IPS-18c (cell line): ENCODE measurements around the gene ZNF524.

ENCODE experiments used
- H3K4me3 ChIP-seq: 2 replicates; pipeline ENCODE4 v1.7.0; 2013; ENCODE audit warnings: low read depth, mild to moderate bottlenecking, low read length, moderate library complexity; ENCODE audit not compliant: insufficient read depth
- H3K9me3 ChIP-seq: one replicate; pipeline ENCODE4 v1.6.1; 2013; ENCODE audit warnings: mild to moderate bottlenecking, low read length, moderate library complexity; ENCODE audit not compliant: control insufficient read depth, insufficient read depth

ZNF524 gene

DNA sequence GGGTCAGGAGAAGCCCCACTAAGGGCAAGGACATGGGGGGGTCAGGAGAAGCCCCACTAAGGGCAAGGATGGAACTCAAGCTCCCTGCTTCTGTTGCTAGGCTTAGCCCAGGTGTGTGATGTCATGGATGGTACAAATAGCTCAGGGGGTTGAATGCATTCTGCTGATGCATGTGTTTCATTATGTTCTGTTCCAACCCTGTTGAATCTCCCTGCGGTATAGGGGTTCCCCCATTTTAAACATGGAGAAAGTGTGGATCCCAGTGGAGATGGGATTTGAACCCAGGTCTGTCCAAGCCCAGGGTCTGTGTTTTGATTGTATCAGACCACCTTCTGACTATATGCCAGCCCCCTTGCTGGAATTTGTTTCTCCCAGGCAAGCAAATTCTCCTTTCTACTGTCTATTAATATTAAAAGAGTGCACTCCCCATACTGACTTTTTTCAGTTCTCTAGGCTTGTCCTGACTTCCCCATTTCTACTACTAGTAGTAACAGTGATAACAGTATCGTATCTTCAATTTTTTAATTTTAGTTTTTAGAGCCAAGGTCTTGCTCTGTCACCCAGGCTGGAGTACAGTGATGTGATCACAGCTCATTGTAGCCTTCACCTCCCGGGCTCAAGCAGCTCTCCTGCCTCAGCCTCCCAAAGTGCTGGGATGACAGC, 12.0 kb downstream of the ZNF524 start:
- Histone ChIP-seq H3K4me3 (no peak overlapping the region), H3K9me3 (no peaks in the 10 kb centered on the region)

DNA sequence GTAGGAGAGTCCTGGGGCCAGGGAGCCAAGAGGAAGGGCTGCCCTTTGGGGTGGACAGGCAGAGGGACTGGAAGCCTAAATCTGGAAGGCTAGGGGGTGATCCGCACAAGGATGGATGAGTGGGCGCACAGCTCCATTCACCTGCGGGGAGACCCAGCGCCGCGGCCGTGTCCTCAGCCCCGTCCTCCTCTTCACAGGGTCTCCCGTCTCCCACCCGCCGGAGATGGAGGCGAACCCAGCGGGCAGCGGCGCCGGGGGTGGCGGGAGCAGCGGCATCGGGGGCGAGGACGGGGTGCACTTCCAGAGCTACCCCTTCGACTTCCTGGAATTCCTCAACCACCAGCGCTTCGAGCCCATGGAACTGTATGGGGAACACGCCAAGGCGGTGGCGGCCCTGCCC, 13.3 kb downstream of the ZNF524 start:
- Histone ChIP-seq H3K4me3 (no peak overlapping the region), H3K9me3 (peaks cover 3% of the 10 kb centered on the region)

DNA sequence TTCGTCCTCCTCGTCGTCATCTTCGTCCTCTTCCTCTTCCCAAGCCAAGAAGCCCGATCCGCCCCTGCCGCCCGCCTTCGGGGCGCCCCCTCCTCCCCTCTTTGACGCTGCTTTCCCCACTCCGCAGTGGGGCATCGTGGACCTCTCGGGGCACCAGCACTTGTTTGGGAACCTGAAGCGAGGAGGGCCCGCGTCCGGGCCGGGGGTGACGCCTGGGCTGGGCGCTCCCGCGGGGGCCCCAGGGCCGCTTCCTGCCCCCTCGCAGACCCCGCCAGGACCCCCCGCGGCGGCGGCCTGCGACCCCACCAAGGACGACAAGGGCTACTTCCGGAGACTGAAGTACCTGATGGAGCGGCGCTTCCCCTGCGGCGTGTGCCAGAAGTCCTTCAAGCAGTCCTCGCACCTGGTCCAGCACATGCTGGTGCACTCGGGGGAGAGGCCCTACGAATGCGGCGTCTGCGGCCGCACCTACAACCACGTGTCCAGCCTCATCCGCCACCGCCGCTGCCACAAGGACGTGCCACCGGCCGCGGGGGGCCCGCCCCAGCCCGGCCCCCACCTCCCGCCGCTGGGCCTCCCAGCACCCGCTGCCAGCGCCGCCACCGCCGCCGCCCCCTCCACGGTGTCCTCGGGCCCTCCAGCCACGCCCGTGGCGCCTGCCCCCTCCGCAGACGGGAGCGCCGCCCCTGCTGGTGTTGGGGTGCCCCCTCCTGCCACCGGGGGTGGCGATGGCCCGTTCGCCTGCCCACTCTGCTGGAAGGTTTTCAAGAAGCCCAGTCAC, 14.0 kb downstream of the ZNF524 start:
- Histone ChIP-seq H3K4me3 (no peak overlapping the region), H3K9me3 (peaks cover 3% of the 10 kb centered on the region)

DNA sequence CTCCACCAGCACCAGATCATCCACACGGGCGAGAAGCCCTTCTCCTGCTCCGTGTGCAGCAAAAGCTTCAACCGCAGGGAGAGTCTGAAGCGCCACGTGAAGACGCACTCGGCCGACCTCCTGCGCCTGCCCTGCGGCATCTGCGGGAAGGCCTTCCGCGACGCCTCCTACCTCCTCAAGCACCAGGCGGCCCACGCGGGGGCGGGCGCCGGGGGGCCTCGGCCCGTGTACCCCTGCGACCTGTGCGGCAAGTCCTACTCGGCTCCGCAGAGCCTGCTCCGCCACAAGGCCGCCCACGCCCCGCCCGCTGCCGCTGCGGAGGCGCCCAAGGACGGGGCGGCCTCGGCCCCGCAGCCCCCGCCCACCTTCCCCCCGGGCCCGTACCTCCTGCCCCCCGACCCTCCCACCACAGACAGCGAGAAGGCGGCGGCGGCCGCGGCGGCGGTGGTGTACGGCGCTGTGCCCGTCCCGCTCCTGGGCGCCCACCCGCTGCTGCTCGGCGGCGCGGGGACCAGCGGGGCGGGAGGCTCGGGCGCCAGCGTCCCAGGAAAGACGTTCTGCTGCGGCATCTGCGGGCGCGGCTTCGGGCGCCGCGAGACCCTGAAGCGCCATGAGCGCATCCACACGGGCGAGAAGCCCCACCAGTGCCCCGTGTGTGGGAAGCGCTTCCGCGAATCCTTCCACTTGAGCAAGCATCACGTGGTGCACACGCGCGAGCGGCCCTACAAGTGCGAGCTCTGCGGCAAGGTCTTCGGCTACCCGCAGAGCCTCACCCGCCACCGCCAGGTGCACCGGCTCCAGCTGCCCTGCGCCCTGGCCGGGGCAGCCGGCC, 14.8 kb downstream of the ZNF524 start:
- Histone ChIP-seq H3K9me3 (peaks cover 3% of the 10 kb centered on the region), H3K4me3 (no peak overlapping the region)

DNA sequence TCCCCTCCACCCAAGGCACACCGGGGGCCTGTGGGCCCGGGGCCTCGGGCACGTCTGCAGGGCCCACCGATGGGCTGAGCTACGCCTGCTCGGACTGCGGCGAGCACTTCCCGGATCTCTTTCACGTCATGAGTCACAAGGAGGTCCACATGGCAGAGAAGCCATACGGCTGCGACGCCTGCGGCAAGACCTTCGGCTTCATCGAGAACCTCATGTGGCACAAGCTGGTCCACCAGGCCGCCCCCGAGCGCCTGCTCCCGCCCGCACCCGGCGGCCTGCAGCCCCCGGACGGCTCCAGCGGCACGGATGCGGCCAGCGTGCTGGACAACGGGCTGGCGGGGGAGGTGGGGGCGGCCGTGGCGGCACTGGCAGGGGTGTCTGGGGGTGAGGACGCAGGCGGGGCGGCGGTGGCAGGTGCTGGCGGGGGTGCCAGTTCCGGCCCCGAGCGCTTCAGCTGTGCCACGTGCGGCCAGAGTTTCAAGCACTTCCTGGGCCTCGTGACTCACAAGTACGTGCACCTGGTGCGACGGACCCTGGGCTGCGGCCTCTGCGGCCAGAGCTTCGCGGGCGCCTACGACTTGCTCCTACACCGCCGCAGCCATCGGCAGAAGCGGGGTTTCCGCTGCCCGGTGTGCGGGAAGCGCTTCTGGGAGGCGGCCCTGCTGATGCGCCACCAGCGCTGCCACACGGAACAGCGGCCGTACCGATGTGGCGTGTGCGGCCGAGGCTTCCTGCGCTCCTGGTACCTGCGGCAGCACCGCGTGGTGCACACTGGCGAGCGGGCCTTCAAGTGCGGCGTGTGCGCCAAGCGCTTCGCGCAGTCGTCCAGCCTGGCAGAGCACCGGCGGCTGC, 15.7 kb downstream of the ZNF524 start:
- Histone ChIP-seq H3K9me3 (peaks cover 3% of the 10 kb centered on the region), H3K4me3 (no peak overlapping the region)

DNA sequence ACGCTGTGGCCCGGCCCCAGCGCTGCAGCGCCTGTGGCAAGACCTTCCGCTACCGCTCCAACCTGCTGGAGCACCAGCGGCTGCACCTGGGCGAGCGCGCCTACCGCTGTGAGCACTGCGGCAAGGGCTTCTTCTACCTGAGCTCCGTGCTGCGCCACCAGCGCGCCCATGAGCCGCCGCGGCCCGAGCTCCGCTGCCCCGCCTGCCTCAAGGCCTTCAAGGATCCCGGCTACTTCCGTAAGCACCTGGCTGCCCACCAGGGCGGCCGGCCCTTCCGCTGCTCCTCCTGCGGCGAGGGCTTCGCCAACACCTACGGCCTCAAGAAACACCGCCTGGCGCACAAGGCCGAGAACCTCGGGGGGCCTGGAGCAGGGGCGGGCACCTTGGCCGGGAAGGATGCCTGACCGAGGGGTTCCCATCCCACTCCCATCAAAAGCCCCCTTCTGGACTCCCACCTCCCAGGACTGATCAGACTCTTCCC, 16.3 kb downstream of the ZNF524 start:
- Histone ChIP-seq H3K9me3 (peaks cover 3% of the 10 kb centered on the region), H3K4me3 (no peak overlapping the region)

DNA sequence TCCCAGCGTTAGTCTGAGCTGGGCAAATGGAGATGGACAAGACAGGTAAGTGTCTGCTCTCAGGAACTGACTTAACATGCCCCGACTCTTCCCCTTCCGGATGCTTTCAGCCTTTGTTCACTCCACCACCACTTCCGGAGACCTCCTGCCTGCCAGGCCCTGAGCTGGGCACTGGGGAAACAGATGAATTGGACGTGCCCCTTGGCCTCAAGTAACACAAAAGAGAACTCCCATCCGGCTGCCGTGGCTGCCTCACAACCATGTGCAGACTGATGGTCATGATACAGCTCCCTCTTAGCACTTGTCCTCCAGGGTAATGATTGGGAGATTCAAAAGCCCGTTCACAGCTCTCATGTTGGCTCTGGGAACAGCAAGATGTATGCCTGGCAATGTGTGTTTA, 17.3 kb downstream of the ZNF524 start:
- H3K4me3 ChIP-seq = no peak overlapping the region
- peaks cover 3% of the 10 kb centered on the region for H3K9me3 ChIP-seq

DNA sequence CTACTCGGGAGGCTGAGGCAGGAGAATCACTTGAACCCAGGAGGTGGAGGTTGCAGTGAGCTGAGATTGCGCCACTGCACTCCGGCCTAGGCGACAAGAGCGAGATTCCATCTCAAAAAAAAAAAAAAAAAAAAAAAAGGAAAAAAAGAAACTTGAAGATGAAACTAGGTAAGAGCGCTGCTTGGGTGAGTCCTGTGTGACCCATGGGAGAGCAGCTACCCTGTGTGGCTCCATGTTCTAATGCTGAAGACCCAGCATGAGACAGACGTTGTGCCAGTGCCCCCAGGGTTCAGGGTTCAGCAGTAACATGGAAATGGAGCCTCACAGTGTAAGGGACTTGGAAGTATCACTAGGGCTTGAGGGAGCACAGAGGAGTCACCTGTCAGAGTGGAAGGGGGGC, 18.3 kb downstream of the ZNF524 start:
- peaks cover 3% of the 10 kb centered on the region for H3K9me3 ChIP-seq
- H3K4me3 ChIP-seq = no peak overlapping the region

DNA sequence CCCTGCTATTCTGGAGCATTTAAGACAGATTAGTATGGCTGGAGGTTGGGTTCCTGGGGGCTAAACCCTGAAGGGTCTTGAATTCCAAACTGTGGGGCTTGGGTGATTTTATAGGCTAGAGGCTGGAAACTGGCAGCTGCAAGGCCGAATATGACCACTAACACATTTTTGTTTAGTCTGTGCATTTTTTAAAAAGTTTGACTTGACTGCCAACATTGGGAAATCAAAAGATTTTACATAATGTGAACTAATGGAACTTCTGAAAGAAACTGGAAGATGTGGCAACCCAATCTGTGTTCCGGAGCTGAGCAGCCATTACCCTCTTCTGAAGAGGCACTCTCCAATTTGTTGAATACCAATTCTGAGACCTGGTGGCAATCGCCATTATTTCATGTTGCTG, 19.2 kb downstream of the ZNF524 start:
- Histone ChIP-seq H3K4me3 (no peak overlapping the region), H3K9me3 (peaks cover 3% of the 10 kb centered on the region)

DNA sequence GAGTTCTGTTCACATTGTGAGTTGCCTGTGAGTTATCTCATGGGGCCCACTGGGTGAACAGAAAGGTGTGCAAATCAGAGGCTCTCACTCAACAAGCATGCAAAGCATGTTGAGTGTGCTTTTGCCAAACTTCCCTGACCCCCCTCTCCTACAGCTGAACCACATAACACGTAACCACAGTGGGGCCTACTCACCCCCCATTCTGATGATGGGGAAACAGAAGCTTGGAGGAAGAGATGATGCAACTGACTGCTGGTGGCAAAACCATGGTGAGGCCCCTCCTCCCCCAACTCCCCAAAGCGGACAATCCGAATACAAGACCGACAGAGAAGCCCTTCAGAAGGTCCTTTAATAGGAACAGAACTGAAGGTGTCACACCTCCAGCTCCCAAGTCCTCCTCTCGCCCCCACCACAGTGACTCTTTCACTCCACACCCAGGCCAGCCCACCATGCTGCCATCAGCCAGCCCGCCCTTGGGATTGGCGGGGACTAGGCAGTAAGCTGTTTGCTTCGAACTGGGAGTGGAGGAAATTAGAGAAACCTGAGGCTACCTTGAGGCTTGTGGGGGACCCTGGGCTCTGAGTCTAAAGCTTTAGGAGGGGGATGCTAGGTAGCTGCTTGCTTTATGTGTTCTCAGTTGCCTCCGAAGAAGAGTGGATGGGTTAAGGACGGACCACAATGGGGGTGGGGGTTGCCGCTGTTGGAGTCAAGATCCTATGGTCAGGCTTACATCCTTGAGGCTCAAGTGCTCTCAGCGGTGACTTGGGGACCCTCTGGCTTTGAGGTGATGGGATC, 20.5 kb downstream of the ZNF524 start:
- Histone ChIP-seq H3K4me3 (no peak overlapping the region), H3K9me3 (peaks cover 3% of the 10 kb centered on the region)

DNA sequence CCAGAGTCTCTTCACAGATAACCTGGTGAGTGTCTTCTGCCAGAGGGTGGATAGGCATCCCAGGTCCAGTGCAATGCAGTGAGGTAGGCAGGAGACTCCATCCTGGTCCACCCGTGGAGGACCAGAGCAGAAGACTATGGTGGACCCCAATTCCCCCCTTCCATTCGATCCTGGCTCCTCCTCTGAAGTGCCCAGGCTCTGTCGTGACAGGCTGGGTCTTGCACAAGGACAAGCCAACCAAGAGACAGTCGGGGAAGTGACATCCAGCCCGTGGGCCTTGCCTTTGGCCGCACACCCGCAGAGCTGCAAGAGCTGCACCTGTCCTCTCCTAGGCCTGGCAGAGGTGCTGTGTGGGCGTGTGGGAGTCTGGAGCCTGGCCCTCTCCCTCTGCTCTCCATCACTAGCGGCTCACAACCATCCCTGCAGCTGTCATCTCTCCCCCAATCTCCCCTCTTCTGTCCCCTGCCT, 21.2 kb downstream of the ZNF524 start:
- H3K4me3 ChIP-seq = no peak overlapping the region
- H3K9me3 ChIP-seq = peaks cover 3% of the 10 kb centered on the region

DNA sequence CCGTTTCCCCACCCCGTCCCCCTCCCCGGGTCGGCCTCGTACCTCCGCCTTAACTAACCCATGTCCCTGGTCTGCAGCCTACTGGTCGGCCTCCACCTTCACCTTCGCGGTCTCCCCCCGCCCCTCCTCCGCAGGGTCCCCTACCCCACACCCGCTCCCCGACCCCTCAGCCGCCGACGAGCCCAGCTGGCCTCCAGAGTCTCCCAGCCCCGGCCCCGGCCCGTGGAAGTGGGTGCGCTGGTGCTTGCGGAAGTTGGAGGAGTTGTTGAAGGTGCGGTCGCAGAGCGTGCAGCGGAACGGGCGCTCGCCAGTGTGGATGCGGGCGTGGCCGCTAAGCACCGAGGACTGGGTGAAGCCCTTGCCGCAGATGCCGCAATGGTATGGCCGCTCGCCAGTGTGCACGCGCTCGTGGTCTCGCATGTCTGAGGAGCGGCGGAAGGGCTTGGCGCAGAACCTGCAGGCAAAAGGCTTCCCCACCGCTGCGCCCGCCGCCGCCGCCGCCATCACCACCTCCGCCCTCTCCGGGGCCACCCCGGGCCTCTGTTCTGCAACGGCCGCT, 21.7 kb downstream of the ZNF524 start:
- Histone ChIP-seq H3K4me3 (no peak overlapping the region), H3K9me3 (peaks cover 3% of the 10 kb centered on the region)

DNA sequence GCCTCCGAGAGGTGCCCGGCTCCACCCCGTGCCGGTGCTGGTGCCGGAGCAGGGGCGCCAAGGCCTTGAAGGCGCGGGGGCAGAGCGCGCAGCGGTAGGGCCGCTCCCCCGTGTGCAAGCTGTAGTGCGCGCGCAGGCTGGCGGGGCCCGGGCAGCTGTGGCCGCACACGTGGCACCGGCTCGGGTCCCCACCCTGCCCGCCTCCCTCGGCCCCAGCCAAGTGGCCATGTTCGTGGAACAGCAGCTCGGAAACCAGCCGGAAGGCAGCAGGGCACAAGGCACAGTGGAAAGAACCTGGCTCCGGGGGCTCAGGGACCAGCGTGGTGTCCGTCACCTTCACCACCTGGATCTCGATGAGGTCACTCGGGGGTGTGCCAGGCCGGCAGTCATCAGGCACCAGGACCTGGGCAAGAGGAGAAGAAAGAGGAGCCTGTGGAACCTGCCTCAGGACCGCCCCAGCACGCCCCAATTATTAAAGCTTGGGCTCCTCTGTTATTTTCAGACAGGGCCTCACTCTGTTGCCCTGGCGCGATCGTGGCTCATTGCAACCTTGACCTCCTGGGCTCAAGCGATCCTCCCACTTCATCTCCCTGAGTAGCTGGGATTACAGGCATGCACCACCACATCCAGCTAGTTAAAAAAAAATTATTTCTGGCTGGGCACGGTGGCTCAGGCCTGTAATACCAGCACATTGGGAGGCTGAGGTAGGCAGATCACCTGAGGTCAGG, 22.3 kb downstream of the ZNF524 start:
- Histone ChIP-seq H3K9me3 (peaks cover under 1% of the 10 kb centered on the region), H3K4me3 (no peak overlapping the region)

DNA sequence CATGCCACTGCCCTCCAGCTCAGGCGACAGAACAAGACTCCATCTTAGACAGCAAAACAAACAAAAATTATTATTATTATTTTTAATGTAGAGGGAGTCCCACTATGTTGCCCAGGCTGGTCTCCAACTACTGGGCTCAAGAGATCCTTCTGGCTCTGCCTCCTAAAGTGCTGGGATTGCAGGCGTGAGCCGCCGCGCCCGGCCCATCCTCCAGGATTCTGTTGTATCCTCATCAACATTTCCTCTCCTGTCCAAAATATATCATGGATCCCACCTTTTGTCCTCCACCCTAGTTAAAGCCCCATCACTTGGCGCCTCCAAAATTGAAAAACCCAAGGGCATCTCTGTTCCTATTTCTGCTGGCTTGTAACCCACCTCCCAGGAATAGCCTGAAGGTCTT, 23.0 kb downstream of the ZNF524 start:
- no peak overlapping the region for H3K4me3 ChIP-seq
- no peaks in the 10 kb centered on the region for H3K9me3 ChIP-seq

DNA sequence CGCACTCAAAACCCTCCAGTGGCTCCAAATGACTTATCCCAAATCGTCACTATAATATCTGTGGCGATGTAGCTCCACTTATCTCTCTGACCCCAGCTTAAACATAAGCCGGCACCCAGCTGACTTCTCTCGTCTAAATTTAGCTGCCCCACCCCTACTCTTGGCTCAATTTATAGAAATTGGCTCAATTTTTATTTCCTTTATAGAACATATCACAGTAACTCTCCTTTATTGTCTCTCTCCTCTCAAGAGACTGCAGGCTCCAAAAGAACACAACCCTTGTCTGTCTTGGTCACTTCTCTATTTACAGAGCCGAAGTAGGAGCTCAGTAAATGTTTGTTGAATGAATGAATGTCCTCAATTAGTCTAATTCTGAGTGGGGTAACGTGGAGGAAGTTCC, 23.5 kb downstream of the ZNF524 start:
- no peak overlapping the region; the same call in 1 of the 2 replicates for H3K4me3 ChIP-seq
- no peaks in the 10 kb centered on the region for H3K9me3 ChIP-seq
